OCI-LY1 (cell line): ENCODE measurements around the gene GUCY1B1.

ENCODE experiments used
- H2AFZ ChIP-seq: fragments of 200-600 bp; sonication (generic), shearing (Covaris generic); 2 replicates; pipeline ENCODE4 v1.6.0; 2014; ENCODE audit warnings: antibody characterized with exemption, mild to moderate bottlenecking, low read length
- H3F3A ChIP-seq: fragments of 200-600 bp; sonication (generic), shearing (Covaris generic); 2 replicates; pipeline ENCODE4 v1.6.0; 2014; ENCODE audit warnings: mild to moderate bottlenecking, antibody characterized with exemption, low read length, moderate library complexity; ENCODE audit not compliant: insufficient read depth
- H3K27ac ChIP-seq: fragments of 200-600 bp; sonication (generic); 2 replicates; pipeline ENCODE4 v1.5.1; 2014; ENCODE audit warnings: low read length, mixed run types, mild to moderate bottlenecking, low read depth; ENCODE audit not compliant: poor library complexity, severe bottlenecking
- H3K27me3 ChIP-seq: fragments of 200-600 bp; sonication (generic); 2 replicates; pipeline ENCODE4 v1.6.0; 2014; ENCODE audit warnings: antibody characterized with exemption, mild to moderate bottlenecking, low read length, moderate library complexity; ENCODE audit not compliant: insufficient read depth
- H3K36me3 ChIP-seq: fragments of 200-600 bp; sonication (generic); 2 replicates; pipeline ENCODE4 v1.6.1; 2014; ENCODE audit warnings: mild to moderate bottlenecking, antibody characterized with exemption, low read length, moderate library complexity, mixed read lengths; ENCODE audit not compliant: insufficient read depth
- H3K4me1 ChIP-seq: fragments of 200-600 bp; sonication (generic); 2 replicates; pipeline ENCODE4 v1.5.1; 2014; ENCODE audit warnings: mild to moderate bottlenecking, low read length, moderate library complexity; ENCODE audit not compliant: insufficient read depth, severe bottlenecking
- H3K4me2 ChIP-seq: fragments of 200-600 bp; sonication (generic), shearing (Covaris generic); 2 replicates; pipeline ENCODE4 v1.6.1; 2014; ENCODE audit warnings: low read length
- H3K4me3 ChIP-seq: fragments of 200-600 bp; sonication (generic); 2 replicates; pipeline ENCODE4 v1.5.1; 2014; ENCODE audit warnings: low read length, low read depth, mild to moderate bottlenecking, mixed read lengths; ENCODE audit not compliant: poor library complexity, severe bottlenecking
- H3K79me2 ChIP-seq: fragments of 200-600 bp; shearing (Covaris generic); 2 replicates; pipeline ENCODE4 v1.6.1; 2016; ENCODE audit warnings: mixed run types, low read length, mixed read lengths; ENCODE audit not compliant: insufficient read depth
- H3K9ac ChIP-seq: fragments of 200-600 bp; sonication (generic), shearing (Covaris generic); 2 replicates; pipeline ENCODE4 v1.6.1; 2014; ENCODE audit warnings: mild to moderate bottlenecking, low read length, mixed read lengths
- H3K9me2 ChIP-seq: fragments of 200-600 bp; sonication (generic), shearing (Covaris generic); 2 replicates; pipeline ENCODE4 v1.6.1; 2014; ENCODE audit warnings: low read depth, mild to moderate bottlenecking, low read length, mixed read lengths
- H3K9me3 ChIP-seq: fragments of 200-600 bp; shearing (Covaris generic); 2 replicates; pipeline ENCODE4 v1.6.1; 2014; ENCODE audit warnings: low read length, mixed read lengths
- H4K20me1 ChIP-seq: fragments of 200-600 bp; sonication (generic), shearing (Covaris generic); 2 replicates; pipeline ENCODE4 v1.6.0; 2016; ENCODE audit warnings: mild to moderate bottlenecking, low read length; ENCODE audit not compliant: insufficient read depth
- EZH2 ChIP-seq: fragments of 200-600 bp; sonication (generic), shearing (Covaris generic); IDR thresholded peaks from 2 replicates; pipeline ENCODE4 v1.8.0; 2017; ENCODE audit warnings: borderline replicate concordance, mixed run types, mild to moderate bottlenecking, antibody characterized with exemption, low read length, moderate library complexity, mixed read lengths
- TF ChIP-seq, protein P1 (sequence below): fragments of 200-600 bp; sonication (generic), shearing (Covaris generic); IDR thresholded peaks from 2 replicates; pipeline ENCODE4 v1.5.1; 2017; ENCODE audit warnings: mild to moderate bottlenecking, antibody characterized with exemption, low read length, moderate library complexity, mixed read lengths

Gene GUCY1B1

DNA sequence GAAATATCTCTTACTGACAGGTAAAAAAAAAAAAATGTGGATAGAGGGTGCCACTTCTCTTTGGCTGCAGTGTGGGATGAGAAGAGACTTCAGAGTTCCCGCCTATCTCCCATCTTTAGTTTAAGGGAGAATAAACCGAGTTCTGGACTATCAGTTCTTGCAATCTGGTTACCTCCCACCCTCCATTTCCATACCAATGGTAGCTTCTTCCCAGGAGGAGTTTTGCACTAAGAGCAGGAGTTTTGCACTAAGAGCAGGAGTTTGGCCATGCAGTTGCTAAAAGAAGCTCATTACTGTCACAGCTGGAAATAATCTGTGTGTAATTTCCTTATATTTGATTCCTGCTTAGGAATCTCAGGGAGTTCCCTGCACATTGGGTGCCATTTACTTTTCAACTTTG, 10.8 kb upstream of the GUCY1B1 start:
- H3K9me2 ChIP-seq = no peaks in the 10 kb centered on the region
- H3K79me2 ChIP-seq = no peaks in the 10 kb centered on the region
- H3K4me3 ChIP-seq = no peak overlapping the region
- no peaks in the 10 kb centered on the region for H3K36me3 ChIP-seq
- no peak overlapping the region for H3K4me2 ChIP-seq
- H2AFZ ChIP-seq = no peak overlapping the region
- H3K9ac ChIP-seq = no peak overlapping the region
- no peaks in the 10 kb centered on the region for H3K9me3 ChIP-seq
- no peaks in the 10 kb centered on the region for H3F3A ChIP-seq
- no peak for TF ChIP-seq EZH2
- TF ChIP-seq, protein P1, sequence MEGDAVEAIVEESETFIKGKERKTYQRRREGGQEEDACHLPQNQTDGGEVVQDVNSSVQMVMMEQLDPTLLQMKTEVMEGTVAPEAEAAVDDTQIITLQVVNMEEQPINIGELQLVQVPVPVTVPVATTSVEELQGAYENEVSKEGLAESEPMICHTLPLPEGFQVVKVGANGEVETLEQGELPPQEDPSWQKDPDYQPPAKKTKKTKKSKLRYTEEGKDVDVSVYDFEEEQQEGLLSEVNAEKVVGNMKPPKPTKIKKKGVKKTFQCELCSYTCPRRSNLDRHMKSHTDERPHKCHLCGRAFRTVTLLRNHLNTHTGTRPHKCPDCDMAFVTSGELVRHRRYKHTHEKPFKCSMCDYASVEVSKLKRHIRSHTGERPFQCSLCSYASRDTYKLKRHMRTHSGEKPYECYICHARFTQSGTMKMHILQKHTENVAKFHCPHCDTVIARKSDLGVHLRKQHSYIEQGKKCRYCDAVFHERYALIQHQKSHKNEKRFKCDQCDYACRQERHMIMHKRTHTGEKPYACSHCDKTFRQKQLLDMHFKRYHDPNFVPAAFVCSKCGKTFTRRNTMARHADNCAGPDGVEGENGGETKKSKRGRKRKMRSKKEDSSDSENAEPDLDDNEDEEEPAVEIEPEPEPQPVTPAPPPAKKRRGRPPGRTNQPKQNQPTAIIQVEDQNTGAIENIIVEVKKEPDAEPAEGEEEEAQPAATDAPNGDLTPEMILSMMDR = no peak
- no peaks in the 10 kb centered on the region for H4K20me1 ChIP-seq
- no peaks in the 10 kb centered on the region for H3K27me3 ChIP-seq
- no peaks in the 10 kb centered on the region for H3K4me1 ChIP-seq
- no peak overlapping the region for H3K27ac ChIP-seq

DNA sequence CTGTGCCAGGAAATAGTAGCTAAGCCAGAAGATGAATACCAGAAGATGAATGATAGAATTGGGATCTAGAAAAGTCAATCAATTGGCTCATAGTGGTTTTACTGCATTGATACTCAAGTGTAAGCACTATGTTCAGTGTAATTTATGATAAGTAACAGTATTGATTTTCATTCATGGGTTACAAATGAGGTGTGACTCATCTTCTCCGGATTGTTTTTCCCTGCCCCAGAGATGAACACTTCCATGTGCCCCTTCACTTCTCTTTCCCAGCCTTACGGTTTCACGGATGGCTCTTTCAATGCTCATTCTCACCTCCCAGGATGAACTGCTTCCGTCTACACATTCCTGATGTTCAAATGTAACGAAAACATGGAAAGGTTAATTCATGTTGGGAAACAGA, 9.8 kb upstream of the GUCY1B1 start:
- Histone ChIP-seq H3K9me3 (no peaks in the 10 kb centered on the region), H3K9me2 (no peaks in the 10 kb centered on the region), H3F3A (no peaks in the 10 kb centered on the region), H4K20me1 (no peaks in the 10 kb centered on the region), H3K4me1 (no peaks in the 10 kb centered on the region), H3K79me2 (no peaks in the 10 kb centered on the region), H3K27me3 (no peaks in the 10 kb centered on the region), H3K27ac (no peak overlapping the region), H2AFZ (no peak overlapping the region), H3K9ac (no peak overlapping the region), H3K4me3 (no peak overlapping the region), H3K36me3 (no peaks in the 10 kb centered on the region), H3K4me2 (no peak overlapping the region)
- no peak for TF ChIP-seq EZH2
- TF ChIP-seq, protein P1 = no peak

GRCh38 chr4:155751569-155751968, 7.3 kb upstream of the GUCY1B1 start:
- H3F3A ChIP-seq = no peaks in the 10 kb centered on the region
- no peaks in the 10 kb centered on the region for H3K4me1 ChIP-seq
- H3K4me3 ChIP-seq = no peak overlapping the region
- H3K9ac ChIP-seq = no peak overlapping the region
- no peaks in the 10 kb centered on the region for H4K20me1 ChIP-seq
- H3K36me3 ChIP-seq = no peaks in the 10 kb centered on the region
- no peaks in the 10 kb centered on the region for H3K9me3 ChIP-seq
- H3K27me3 ChIP-seq = no peaks in the 10 kb centered on the region
- no peaks in the 10 kb centered on the region for H3K9me2 ChIP-seq
- H3K79me2 ChIP-seq = no peaks in the 10 kb centered on the region
- TF ChIP-seq, protein P1 = no peak
- TF ChIP-seq EZH2 = no peak
- H3K27ac ChIP-seq = no peak overlapping the region
- no peak overlapping the region for H3K4me2 ChIP-seq
- no peak overlapping the region for H2AFZ ChIP-seq
